ENCODE measurements around the gene RPH3AL. TPM values are rescaled to one million over a fixed set of nuclear protein-coding genes. Genes with fewer than 3 reads are reported as not detected.
"Not testable (repeated sequence)": the region's sequence is repeated elsewhere in the genome, so short reads cannot be mapped to it uniquely, and the experiment has no call there.

The RPH3AL gene
- total RNA-seq, 4 donors from 2014 or later = 9.9 to 44.7 (median 21.5) TPM

GRCh38 chr17:172401-172800 is 180.2 kb downstream of the RPH3AL start:
- Histone ChIP-seq H3K9me3 (no peaks in the 10 kb centered on the region), H3K36me3 (no peaks in the 10 kb centered on the region), H3K27ac (no peak overlapping the region), H3K4me1 (no peaks in the 10 kb centered on the region), H3K27me3 (no peaks in the 10 kb centered on the region), H3K4me3 (no peak overlapping the region)
- intact Hi-C loops (cut with DNase I; ENCODE audit: low total_unique reads) = no loop called here
- TF ChIP-seq POLR2A (IDR thresholded peaks at IDR 0.05) = no peak
- TF ChIP-seq, protein P1, sequence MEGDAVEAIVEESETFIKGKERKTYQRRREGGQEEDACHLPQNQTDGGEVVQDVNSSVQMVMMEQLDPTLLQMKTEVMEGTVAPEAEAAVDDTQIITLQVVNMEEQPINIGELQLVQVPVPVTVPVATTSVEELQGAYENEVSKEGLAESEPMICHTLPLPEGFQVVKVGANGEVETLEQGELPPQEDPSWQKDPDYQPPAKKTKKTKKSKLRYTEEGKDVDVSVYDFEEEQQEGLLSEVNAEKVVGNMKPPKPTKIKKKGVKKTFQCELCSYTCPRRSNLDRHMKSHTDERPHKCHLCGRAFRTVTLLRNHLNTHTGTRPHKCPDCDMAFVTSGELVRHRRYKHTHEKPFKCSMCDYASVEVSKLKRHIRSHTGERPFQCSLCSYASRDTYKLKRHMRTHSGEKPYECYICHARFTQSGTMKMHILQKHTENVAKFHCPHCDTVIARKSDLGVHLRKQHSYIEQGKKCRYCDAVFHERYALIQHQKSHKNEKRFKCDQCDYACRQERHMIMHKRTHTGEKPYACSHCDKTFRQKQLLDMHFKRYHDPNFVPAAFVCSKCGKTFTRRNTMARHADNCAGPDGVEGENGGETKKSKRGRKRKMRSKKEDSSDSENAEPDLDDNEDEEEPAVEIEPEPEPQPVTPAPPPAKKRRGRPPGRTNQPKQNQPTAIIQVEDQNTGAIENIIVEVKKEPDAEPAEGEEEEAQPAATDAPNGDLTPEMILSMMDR (IDR thresholded peaks at IDR 0.05) = no peak
- DNase-seq = no peak

DNA sequence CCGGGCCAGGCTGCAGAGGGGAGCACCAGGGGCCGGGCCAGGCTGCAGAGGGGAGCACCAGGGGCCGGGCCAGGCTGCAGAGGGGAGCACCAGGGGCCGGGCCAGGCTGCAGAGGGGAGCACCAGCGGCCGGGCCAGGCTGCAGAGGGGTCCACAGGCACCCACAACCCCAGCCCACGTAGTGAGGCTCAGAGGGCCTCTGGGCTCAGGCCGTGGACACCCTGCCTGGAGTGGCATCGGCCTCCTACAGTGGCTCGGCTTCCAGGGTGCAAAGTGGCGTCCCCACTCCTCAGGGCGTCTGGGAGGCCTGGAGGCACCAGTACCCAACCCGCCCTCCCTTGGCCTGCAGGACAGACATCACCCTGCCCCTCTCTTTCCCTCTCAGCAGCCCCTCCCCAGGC is 180.7 kb downstream of the RPH3AL start:
- no peak for TF ChIP-seq POLR2A (IDR thresholded peaks at IDR 0.05)
- TF ChIP-seq, protein P1 (IDR thresholded peaks at IDR 0.05) = no peak
- Histone ChIP-seq H3K27ac (no peak overlapping the region), H3K36me3 (no peaks in the 10 kb centered on the region), H3K4me1 (no peaks in the 10 kb centered on the region), H3K9me3 (no peaks in the 10 kb centered on the region), H3K4me3 (no peak overlapping the region), H3K27me3 (no peaks in the 10 kb centered on the region)
- DNase-seq = no peak
- intact Hi-C loops (cut with DNase I; ENCODE audit: low total_unique reads) = no loop called here

DNA sequence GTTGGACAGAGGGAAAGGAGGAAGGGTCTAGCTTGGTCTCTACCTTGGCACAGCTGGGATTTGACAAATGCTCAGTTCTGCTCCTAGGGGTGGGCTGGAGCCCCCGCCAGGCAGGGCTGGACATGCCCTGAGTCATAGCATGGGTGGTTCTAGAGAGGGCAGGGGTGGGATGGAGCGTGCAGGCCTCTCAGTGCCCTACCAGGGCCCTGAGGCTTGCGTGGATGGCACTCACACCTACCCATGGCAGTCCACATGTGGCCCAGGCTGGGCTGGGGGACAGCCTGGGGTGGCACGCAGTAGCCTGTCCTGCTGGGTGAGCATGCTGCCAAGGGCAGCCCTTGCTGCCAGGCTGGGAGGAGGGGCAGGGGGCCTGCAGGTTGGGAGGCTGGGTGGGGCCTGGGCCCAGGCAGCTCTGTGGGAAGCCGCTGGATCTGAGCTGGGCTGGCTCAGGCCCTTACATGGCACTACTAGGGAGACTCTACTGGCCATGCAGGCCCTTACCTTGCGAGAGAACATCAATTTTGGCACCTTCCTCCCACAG is 182.4 kb downstream of the RPH3AL start:
- Histone ChIP-seq H3K27me3 (no peaks in the 10 kb centered on the region), H3K4me1 (no peaks in the 10 kb centered on the region), H3K9me3 (no peaks in the 10 kb centered on the region), H3K4me3 (no peak overlapping the region), H3K27ac (no peak overlapping the region), H3K36me3 (no peaks in the 10 kb centered on the region)
- TF ChIP-seq POLR2A (IDR thresholded peaks at IDR 0.05) = no peak
- TF ChIP-seq, protein P1 (IDR thresholded peaks at IDR 0.05) = no peak
- intact Hi-C loops (cut with DNase I; ENCODE audit: low total_unique reads) = no loop called here
- no peak for DNase-seq

DNA sequence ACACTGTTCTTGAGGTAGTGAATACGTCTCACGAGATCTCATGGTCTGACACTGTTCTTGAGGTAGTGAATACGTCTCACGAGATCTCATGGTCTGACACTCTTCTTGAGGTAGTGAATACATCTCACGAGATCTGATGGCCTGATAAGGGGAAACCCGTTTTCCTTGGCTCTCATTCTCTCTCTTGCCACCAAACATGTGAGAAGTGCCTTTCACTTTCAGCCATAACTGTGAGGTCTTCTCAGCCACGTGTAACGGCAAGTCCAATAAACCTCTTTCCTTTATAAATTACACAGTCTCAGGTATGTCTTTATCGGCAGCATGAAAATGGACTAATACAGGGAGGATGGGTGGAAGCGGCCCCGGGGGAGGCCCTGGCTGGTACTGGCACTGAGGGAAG is 184.0 kb downstream of the RPH3AL start:
- H3K9me3 ChIP-seq; H3K4me3 ChIP-seq; H3K27me3 ChIP-seq; DNase-seq; H3K36me3 ChIP-seq; H3K27ac ChIP-seq; intact Hi-C loops (cut with DNase I; ENCODE audit: low total_unique reads); H3K4me1 ChIP-seq: not testable (repeated sequence)

DNA sequence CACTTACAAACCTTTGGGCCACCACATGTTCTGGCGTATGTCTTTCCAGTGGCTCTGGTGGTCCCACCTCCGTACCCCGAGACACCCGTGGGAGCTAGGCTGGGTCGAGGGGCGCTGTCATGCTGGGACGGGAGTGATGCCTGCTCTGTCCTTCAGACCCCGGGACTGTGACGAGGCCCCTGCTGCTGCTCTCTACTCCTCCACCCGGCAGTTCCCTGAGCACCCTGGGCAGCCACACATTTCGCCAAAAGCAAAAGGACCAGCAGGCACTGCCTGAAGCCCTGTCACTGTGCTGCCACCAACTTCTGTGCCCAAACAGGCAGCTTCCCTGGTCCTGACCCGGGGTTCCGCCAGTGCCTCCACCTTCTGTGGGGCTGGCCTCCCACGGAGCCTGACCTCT is 186.7 kb downstream of the RPH3AL start:
- no peak for TF ChIP-seq POLR2A (IDR thresholded peaks at IDR 0.05)
- TF ChIP-seq, protein P1 (IDR thresholded peaks at IDR 0.05) = no peak
- DNase-seq = no peak
- Histone ChIP-seq H3K36me3 (no peaks in the 10 kb centered on the region), H3K4me3 (no peak overlapping the region), H3K9me3 (no peaks in the 10 kb centered on the region), H3K27me3 (no peaks in the 10 kb centered on the region), H3K27ac (no peak overlapping the region), H3K4me1 (no peaks in the 10 kb centered on the region)
- intact Hi-C loops (cut with DNase I; ENCODE audit: low total_unique reads) = no loop called here
